GM21723 (cell line): ENCODE results near the gene MRPL22.
"Not testable (repeated sequence)": the region's sequence is repeated elsewhere in the genome, so short reads cannot be mapped to it uniquely, and the experiment has no call there.

Experiments used
- ATAC-seq: cut with Tn5 transposase; IDR thresholded peaks from one replicate; pipeline ENCODE4 v1.9.1; 2021; ENCODE audit warnings: mild to moderate bottlenecking, moderate library complexity; ENCODE audit not compliant: unreplicated experiment

MRPL22 gene

DNA sequence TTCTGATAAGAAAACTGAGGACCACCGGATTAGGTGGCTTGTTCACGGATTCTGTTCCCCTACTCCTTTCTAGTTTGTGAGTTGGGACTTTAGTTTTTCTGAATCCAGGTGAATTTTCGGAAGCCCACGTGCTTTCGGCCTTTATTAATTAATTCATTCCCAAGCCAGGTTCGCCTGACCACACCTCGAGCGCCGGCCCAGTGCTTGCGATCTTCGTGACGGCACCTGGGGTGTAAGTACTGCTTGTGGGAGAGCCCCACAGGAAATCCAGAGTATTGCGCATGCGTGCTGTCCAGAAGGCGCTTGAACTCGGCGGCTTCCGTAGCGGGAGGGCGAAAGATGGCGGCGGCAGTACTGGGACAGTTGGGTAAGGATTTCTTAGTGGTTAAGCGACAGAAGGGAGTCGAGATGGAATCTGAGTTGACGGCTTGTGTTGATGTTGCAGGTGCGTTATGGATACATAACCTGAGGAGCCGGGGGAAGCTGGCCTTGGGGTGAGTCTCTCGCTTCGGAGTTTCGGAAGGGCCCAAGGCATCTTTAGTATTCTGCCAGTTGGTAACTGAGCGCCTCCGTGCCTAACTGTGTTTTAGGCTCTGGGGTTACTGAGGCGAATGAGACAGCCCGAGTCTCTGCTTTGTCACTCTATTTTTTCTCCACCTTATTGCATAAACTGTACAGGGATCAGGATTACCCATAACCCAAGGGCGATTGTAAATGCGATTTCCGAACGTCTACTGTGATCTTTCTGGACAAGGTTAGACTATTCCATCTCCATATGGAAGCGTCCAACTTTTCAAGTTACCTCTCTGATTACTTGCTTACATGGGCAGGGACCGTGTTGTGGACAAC is at the start of gene MRPL22:
Gene MRPL22 (plus strand): TSS at position 302 of the 849 bp plus-strand sequence. CDS start 38 bp downstream, at position 340.
- peak; percentile 57 for ATAC-seq

DNA sequence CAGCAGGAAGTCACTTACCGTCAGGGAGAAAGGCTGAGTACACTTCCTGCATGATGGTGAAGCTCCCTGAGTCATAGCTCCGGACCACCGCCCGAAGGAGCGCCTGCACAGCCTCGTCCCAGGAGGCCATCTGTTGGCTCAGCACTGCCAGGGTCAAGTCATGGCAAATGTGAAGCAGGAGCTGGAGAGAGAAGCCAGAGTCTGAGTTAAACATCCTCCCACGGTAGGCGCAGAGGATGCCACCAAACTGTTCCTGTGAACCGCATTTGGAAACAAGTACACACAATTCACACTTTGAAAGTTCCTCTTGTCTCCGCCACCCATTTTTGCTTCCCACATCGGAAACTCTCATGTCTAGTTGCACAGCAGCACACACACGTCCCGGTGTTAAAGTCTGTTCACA is 48.5 kb upstream of the MRPL22 start:
- ATAC-seq, result no peak

DNA sequence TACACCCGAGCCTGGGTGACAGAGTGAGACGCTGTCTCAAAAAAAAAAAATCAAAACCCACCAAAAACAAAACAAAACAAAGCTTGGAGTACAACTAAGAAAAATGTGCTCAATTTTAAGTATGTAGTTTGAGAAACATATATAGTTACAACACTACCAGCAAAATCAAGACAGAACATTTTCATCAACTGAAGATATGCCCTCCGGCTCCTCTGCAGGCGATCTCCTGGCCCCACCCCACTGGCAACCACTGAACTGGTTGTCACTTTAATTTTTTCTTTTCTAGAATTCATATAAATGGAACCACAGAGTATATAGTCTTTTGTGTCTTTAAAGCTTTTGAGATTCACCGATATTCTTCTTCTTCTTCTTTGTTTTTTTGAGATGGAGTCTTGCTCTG is 47.5 kb upstream of the MRPL22 start:
- no peak for ATAC-seq

DNA sequence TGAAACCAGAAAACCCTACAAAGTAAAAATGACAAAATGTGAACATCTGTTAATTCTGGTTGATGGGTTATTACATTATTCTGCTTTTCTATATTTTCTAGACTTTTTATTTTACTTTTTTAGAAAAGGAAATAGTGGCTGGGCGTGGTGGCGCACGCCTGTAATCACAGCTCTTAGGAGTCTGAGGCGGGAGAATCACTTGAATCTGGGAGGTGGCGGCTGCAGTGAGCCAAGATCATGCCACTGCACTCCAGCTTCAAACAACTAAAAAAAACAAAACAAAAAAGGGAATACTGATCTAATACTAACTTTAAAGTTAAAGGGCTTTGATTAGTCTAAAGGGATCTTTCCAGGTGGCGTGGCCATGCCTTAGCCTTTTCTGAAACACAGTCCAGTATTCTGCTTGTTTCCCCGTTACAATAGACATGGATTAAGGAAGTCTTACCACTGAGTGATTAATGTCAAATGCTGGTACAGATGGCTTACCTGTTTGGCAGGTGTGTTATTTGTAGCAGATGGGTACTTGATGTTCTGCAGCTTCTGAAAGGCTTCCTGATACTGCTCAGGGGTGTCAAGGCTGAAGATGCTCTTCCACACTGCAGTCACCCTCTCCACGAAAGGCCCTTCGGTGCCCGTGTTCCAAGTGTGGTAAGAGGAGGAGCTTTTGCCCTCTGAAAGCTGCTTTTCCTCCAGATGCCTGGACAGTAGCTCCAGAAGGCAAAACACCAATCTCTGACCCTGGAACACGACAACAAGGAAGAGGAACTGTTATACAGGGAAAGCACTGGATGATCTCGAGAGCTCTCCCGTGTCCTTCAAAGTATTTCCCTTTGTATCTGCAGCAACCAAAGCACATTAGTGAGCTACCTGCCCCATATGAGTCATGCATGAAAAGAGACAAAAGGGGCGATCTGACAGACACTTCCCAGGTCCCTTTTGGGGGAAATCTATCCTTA is 45.0 kb upstream of the MRPL22 start:
- ATAC-seq, result no peak

DNA sequence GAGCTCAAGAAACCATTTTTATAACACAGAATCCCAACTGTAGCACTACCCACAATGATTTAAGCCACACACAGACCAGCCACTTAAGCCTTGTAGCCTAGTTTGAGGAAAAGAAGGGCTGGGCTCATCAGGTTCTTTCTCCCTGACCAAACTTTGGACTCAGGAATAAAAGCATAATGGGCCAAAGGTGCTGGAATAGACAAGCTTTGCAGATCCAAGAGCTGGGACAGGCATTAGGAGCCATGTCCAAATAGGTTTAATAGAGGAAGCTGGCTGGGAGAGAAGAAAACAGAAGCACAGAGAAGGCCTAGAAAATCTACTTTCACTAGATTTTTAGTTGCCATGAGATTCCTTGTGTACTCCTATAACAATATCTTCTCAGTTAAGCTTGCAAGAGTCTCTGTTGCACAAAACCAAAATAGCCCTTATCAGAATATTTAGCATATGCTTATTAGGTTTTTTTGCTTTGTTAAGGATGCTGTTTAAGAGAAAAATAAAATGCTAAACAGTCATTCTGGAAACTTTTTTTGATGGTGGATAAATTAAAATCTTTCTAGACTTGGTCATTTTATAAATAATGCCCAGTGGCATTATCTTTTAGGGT is 44.2 kb upstream of the MRPL22 start:
- no peak for ATAC-seq

DNA sequence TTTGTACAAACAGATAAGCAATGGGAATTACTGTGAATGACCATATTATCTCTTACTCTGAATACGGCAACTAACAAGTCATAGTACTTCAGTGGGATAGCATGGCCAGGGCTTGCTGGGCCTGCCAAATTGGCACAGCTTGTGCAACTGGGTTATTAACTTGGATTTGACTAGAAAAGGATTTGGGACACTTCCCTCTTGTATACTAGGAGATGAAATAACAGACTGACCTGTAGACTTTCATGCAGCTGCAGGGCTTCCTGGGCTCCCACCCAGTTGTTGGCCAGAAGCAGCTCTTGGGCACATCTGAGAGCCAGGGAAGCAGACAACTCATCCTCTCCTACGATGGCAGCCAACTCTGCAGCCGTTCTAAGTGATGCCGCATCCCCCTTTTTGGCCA is 42.7 kb upstream of the MRPL22 start:
- ATAC-seq, result no peak

DNA sequence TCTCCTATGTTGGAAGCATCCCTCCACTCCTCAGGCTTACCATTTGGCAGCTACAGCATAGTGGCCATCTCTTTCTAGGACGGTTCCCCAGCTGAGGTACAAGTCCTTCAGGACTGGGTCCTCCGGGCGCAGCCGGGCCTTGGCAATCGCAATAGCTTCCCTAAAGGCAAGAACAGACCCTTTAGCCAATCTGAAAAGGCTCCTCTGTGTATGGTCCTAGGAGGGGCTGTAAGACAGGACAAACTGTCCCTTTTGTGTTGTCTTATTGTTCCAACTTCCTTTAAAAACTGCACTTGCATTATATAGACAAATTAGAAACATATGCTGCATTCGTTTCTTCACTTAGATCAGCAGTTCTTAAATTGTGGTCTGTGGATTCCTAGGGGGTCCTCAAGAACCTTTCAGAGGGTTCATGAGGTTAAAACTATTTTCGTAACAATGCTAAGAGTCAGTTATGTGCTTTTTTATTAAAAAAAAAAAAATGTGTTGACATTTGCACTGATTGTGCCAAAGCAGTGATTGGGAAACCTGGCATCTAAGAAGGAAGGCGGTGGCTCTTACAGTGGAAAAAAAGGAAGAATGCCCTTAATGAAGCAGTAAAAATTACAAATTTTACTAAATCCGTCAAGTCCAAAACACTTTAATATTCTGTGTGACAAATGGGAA is 41.6 kb upstream of the MRPL22 start:
- no peak for ATAC-seq

DNA sequence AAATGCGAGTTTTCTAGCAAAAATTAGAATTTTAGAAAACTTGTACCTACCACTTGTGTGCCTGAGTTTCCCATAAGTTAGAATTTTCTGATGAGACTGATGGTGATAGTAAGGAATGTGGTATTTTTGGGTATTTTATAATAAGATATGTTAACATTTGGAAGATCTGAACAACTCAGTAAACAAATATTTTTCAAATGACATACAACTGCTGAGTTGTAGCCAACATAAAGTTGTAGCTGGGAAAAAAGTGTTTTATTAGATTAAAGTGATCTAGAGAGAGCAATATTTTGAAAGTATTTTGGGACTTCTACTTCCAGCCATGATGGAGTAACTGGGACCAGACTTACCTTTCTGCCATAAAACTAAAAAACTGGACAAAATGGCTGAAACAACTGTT is 40.8 kb upstream of the MRPL22 start:
- ATAC-seq, result no peak

DNA sequence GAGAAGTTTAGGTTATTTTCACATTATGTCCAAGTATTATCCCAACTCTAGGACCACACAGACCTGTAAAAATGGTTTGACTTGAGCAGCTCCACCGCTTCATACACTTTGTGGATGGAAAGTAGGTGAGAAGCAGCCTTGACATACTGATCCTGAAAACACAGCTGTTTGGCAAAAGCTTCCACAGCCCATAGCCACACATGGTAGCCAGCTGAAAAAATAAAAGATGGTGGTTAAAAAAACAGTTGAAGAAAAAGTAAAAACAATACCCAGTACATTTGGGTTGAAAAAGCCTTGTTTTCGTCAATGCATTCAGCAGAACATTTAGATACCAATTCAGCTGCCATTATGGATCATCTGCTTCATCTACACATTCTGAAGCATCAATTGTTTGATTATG is 39.6 kb upstream of the MRPL22 start:
- ATAC-seq, result no peak

DNA sequence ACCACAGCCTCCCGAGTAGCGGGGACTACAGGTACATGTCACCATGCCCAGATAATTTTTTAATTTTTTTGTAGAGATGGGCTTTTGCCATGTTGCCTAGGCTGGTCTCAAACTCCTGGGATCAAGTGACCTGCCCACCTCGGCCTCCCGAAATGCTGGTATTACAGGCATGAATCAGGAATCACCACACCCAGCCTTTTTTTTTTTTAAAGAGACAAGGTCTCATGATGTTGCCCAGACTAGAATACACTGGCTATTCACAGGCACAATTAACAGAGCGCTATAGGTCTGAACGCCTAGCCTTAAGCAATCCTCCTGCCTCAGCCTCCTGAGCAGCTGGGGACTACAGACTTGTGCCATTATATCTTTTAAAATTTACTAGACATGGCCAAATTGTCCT is 39.0 kb upstream of the MRPL22 start:
- ATAC-seq, result no peak

DNA sequence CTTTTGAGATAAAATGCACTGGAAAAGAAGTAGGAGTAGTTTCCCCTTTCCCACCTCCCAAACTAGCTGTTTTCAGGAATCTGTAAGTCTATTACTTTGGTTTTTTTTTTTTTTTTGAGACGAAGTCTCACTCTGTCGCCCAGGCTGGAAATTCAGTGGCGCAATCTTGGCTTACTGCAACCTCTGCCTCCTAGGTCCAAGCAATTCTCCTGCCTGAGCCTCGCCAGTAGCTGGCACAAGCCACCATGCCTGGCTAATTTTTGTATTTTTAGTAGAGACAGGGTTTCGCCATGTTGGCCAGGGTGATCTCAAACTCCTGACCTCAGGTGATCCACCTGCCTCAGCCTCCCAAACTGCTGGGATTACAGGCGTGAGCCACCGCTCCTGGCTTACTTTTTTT is 35.3 kb upstream of the MRPL22 start:
- not testable (repeated sequence) for ATAC-seq

DNA sequence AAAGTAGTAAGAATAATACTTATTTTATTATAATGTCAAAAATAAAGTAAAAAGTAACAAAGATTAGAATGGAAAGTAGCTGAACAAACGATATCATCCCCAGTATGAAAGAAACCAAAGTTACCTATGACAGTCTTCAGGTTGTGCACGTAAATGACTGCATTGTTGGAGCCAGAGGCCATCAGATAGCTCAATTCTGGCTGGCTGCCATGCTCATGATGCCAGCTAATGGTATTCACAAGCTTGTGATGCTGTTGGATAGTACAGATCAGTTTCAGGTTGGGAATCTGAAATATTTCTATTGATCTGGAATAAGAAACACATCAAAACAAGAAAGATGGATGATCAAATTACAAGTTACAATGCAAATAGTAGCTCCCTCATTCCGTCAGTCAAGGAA is 24.0 kb upstream of the MRPL22 start:
- ATAC-seq, result no peak

DNA sequence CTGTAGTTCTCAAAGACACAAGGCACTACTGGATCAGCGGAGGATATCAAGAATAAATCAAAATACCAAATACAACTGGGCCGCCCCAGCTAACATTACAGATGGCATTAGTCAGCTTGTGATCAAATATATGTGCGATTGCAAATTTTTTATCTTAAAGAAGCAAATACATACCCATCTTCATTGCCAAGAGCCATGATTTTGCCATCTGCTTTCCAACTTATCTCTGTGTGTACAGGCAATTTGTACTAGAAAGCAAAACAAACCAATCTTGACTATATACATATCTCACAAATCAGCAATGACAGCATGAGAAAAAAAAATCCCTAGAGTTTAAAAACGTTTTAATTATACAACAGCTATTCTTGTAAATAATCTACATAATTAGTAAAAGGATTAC is 23.1 kb upstream of the MRPL22 start:
- no peak for ATAC-seq

DNA sequence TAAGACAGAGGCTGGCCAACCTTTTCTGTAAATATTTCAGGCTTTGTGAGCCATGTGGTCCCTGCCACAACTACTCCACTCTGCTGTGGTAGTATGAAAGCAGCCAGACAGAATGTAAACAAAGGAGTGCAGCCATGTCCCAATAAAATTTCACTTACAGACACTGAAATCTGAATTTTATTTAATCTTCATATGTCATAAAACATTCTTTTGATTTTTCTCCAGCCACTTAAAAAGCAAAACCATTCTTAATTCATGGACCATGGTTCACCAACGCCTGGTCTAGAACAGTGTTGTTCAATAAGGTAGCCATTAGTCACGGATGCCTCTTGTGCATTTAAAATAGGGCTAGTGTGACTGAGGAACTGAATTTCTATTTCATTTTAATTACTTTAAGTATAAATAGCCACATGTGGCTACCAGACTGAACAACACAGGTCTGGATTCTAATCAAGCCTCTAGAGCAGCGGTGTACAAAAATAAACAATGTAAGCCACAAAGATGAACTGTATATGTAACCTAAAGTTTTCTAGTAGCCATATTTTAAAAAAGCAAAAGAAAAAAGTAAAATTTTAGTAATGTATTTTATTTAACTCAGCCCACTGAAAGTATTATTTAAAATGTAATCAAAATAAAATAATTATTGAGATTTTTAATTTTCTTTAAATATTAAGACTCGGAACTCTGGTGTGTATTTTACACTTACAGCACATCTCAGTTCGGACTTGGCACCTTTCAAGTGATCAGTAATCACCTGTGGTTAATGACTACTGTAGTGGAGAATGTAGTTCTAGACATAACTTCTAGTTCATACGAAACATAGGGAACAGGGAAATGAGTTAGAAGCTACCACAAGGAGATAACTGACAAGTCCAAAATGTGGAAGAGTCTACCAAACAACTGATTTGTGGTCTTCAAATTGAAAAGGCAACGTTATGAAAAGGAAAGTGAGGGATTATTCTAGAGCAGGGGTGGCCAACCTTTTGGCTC is 17.1 kb upstream of the MRPL22 start:
- ATAC-seq, result no peak

DNA sequence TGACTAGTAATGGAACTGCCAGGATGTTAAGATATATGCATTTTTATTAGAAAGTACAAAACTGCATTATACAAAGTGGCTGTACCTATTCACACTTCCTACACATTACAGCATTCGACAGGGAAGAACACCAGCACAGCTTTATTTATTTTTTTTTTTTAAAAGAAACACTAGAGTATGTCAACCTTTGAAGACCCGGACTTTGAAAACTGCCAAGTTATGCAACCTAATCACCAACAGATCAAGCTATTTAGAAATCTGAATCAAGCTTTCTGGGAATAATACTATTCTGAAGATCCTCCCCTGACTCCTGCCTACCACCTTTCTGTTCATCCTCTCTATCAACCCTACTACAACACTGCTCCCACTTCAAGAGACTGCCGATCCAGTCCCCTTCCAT is 7.3 kb upstream of the MRPL22 start:
- ATAC-seq, result no peak

DNA sequence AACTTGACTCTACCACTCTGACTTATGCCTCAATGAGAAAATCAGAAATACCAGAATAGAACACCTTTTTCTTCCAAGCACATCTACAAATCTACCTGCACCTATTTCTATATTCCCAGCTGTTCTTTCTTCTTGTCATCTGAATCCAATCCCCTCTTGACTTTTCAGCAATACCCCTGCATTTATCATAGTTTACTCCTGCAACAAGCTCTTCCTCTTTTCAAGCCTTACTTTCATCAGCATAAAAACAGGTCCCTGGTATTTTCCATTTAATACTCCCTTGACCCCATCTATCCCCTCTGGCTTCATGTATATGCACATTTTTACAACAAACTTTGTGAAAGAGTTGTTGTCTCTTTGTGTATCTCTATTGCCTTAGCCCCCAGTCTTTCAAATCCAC is 6.0 kb upstream of the MRPL22 start:
- no peak for ATAC-seq

DNA sequence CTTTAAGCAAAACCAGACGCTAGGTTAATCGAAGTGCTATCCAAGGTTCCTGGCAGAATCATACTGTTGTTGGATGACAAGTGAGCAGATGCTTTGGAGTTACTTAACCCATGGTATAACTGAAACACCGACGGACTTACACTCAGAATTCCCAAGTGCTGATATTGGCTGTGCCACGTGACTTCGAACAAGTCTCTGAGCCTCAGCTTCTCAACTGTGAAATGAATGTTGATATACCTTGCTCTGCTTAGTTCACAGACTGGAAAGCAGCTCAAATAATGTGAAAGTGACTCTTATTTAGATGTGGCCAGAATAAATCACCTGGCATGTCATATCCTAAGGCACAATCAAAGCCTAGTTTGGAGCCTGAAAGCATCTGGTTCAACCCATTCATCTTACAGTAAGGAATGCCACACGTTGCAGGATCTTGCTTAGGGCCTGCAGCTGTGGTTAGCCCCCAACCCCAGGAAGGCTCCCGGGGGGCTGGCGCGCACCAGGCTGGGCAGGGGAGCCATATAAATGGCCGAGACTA is 3.6 kb upstream of the MRPL22 start:
- no peak for ATAC-seq

DNA sequence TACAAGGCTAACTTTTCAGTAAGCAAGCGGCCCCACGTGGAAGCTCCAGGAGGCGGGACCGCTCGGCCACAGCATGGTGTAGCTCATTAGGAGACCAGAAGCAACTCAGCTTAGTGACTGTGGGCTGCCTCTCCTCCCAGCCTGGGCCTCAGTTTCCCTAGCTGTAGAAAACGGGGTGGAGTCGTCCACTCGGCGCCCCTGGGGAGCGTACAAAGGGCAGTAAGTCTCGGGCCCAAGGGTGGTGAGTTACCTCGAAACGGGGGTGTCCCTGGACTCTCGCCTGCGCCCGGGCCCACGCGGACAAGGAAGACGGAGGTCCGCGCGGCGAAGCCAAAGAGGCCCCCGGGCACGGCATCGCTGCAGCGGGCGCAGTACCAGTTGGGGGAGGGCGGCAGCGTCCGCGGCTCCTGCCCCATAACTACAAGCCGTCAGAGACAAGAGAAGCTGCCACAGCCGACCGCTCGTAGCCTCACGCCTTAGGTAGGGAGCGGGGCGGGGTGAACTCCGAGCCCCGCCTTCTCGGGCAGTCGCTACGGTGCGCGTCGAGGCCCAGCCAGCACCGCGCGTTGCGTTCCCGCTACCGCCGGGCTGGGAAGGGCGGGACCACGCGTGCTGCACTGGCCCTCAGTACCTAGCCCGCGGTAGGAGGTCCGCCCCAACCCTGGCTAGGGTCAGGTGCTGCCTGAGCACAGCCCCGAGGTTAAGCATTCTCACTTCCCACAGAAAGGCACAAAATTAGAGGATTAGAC is 3.0 kb upstream of the MRPL22 start, which contains the start of gene GEMIN5:
Gene GEMIN5 (minus strand): TSS at position 494 of the 749 bp plus-strand sequence. CDS start 78 bp downstream, at position 416.
- peak; percentile 85 for ATAC-seq

DNA sequence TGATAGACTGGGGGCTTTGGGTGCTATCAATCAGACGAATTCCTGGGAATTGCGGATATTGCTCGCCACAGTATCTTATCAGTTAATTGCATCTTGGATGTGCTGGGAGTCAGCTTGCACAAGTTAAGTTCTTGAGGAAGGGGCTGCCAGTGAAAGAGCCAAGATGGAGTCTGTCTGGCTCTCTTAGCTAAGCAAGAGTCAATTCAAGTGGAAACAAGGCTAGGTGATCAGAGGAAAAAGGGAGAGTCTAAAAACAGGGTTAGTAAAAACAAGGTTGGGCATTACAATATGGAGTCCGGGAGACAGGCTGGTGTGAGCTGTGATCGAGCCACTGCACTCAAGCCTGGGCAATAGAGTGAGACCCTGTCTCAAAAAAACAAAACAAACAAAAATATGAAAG is 1.5 kb upstream of the MRPL22 start:
- ATAC-seq, result not testable (repeated sequence)
